A549 (cell line): ENCODE measurements around the gene EXOC2.

ENCODE experiments used
- FOXS1 ChIP-seq: fragments of 250-450 bp; sonication (Bioruptor Pico); IDR thresholded peaks from 2 replicates; pipeline ENCODE4 v1.5.0; 2020; ENCODE audit warnings: mild to moderate bottlenecking, moderate library complexity
- PHF8 ChIP-seq: fragments of 200-600 bp; sonication (generic); IDR thresholded peaks from 2 replicates; pipeline ENCODE4 v1.6.1; 2016; ENCODE audit warnings: low read depth, mild to moderate bottlenecking, antibody characterized with exemption, moderate library complexity, borderline replicate concordance

- no peak for TF ChIP-seq PHF8
- no peak for TF ChIP-seq FOXS1 (CRISPR knock-in tag)
Measured at GRCh38 chr6:511488-512137, 181.3 kb downstream of the EXOC2 start.
